ENCODE measurements around the gene SNRPE.
"Not testable (repeated sequence)": the region's sequence is repeated elsewhere in the genome, so short reads cannot be mapped to it uniquely, and the experiment has no call there.

The SNRPE gene

GRCh38 chr1:203861379-203862184 is at the start of gene SNRPE:
TSS of gene SNRPE (plus strand) at chr1:203861599. CDS start at chr1:203861660, 61 bp downstream.
- peak; percentile 94 for DNase-seq

- DNase-seq, result no peak
Measured at GRCh38 chr1:203813581-203814341, 47.6 kb upstream of the SNRPE start.

GRCh38 chr1:203818399-203818798 is 43.0 kb upstream of the SNRPE start:
- no peak for DNase-seq

GRCh38 chr1:203823306-203823705 is 38.1 kb upstream of the SNRPE start:
- DNase-seq, result no peak

GRCh38 chr1:203826175-203826574 is 35.2 kb upstream of the SNRPE start:
- DNase-seq, result no peak

- no peak for DNase-seq
Measured at GRCh38 chr1:203828002-203828401, 33.4 kb upstream of the SNRPE start.

- DNase-seq, result no peak
Measured at GRCh38 chr1:203828503-203828902, 32.9 kb upstream of the SNRPE start.

GRCh38 chr1:203829247-203829646 is 32.2 kb upstream of the SNRPE start:
- not testable (repeated sequence) for DNase-seq

GRCh38 chr1:203835476-203835875 is 25.9 kb upstream of the SNRPE start:
- DNase-seq, result no peak

GRCh38 chr1:203839081-203839480 is 22.3 kb upstream of the SNRPE start:
- DNase-seq, result no peak

- no peak for DNase-seq
Measured at GRCh38 chr1:203840208-203840808, 21.1 kb upstream of the SNRPE start.

GRCh38 chr1:203842559-203842876 is 18.9 kb upstream of the SNRPE start:
- DNase-seq, result no peak

GRCh38 chr1:203843435-203843834 is 18.0 kb upstream of the SNRPE start:
- DNase-seq, result no peak

GRCh38 chr1:203853112-203853511 is 8.3 kb upstream of the SNRPE start:
- DNase-seq, result not testable (repeated sequence)

- DNase-seq, result no peak
Measured at GRCh38 chr1:203858055-203858454, 3.3 kb upstream of the SNRPE start.

- no peak for DNase-seq
Measured at GRCh38 chr1:203858975-203859374, 2.4 kb upstream of the SNRPE start.

GRCh38 chr1:203860396-203861025 is 888 bp upstream of the SNRPE start:
- DNase-seq, result no peak

- DNase-seq, result no peak
Measured at GRCh38 chr1:203867802-203868201, 6.4 kb downstream of the SNRPE start.

- DNase-seq, result no peak
Measured at GRCh38 chr1:203870245-203870644, 8.8 kb downstream of the SNRPE start.

GRCh38 chr1:203871114-203871880 is 9.9 kb downstream of the SNRPE start:
- DNase-seq, result peak; percentile 10

- DNase-seq, result no peak
Measured at GRCh38 chr1:203873094-203873493, 11.7 kb downstream of the SNRPE start.

GRCh38 chr1:203878422-203878821 is 17.0 kb downstream of the SNRPE start:
- DNase-seq, result no peak

GRCh38 chr1:203880606-203881005 is 19.2 kb downstream of the SNRPE start:
- no peak for DNase-seq

Measured in NCI-H510A (cell line).